Neural cell (in vitro differentiated cells): ENCODE measurements around the gene STRN3. TPM values are rescaled to one million over a fixed set of nuclear protein-coding genes. Genes with fewer than 3 reads are reported as not detected.
"Not testable (repeated sequence)": the region's sequence is repeated elsewhere in the genome, so short reads cannot be mapped to it uniquely, and the experiment has no call there.

Source experiments
- H2AFZ ChIP-seq: fragments of 200-600, 300-800 bp; sonication (generic), shearing (Covaris generic); 2 replicates; pipeline ENCODE4 v1.6.0; 2014; ENCODE audit warnings: low read depth, mild to moderate bottlenecking, antibody characterized with exemption, low read length, moderate library complexity
- H3F3A ChIP-seq: fragments of 200-600 bp; shearing (Covaris generic); 2 replicates; pipeline ENCODE4 v1.6.1; 2016; ENCODE audit warnings: mild to moderate bottlenecking, moderate library complexity, mixed read lengths, antibody characterized with exemption, low read length; ENCODE audit not compliant: insufficient read depth, poor library complexity, severe bottlenecking
- H3K27ac ChIP-seq: fragments of 200-600, 300-800 bp; sonication (generic), shearing (Covaris generic); 2 replicates; pipeline ENCODE4 v1.5.1; 2014; ENCODE audit warnings: mild to moderate bottlenecking, low read length, moderate library complexity
- H3K27me3 ChIP-seq: fragments of 300-800, 200-600 bp; sonication (generic), shearing (Covaris generic); 2 replicates; pipeline ENCODE4 v1.6.0; 2014; ENCODE audit warnings: mild to moderate bottlenecking, low read depth, low read length, moderate library complexity; ENCODE audit not compliant: insufficient read depth
- H3K36me3 ChIP-seq: fragments of 300-800, 200-600 bp; sonication (generic), shearing (Covaris generic); 2 replicates; pipeline ENCODE4 v1.5.1; 2014; ENCODE audit warnings: mild to moderate bottlenecking, antibody characterized with exemption, low read length, moderate library complexity; ENCODE audit not compliant: insufficient read depth
- H3K4me2 ChIP-seq: fragments of 300-800, 200-600 bp; sonication (generic), shearing (Covaris generic); 2 replicates; pipeline ENCODE4 v1.6.0; 2014; ENCODE audit warnings: mild to moderate bottlenecking, low read length
- H3K4me3 ChIP-seq: fragments of 300-800, 200-600 bp; sonication (generic), shearing (Covaris generic); 2 replicates; pipeline ENCODE4 v1.5.1; 2014; ENCODE audit warnings: mild to moderate bottlenecking, low read length, moderate library complexity
- H3K79me2 ChIP-seq: fragments of 200-600 bp; shearing (Covaris generic); replicated peaks from 2 replicates; pipeline ENCODE4 v1.6.0; 2014; ENCODE audit warnings: mild to moderate bottlenecking, low read length, moderate library complexity; ENCODE audit not compliant: insufficient read depth
- H3K9ac ChIP-seq: fragments of 300-800, 200-600 bp; sonication (generic), shearing (Covaris generic); 2 replicates; pipeline ENCODE4 v1.6.1; 2016; ENCODE audit warnings: mild to moderate bottlenecking, low read length, mixed read lengths
- H3K9me2 ChIP-seq: fragments of 200-600 bp; shearing (Covaris generic); 2 replicates; pipeline ENCODE4 v1.6.1; 2016; ENCODE audit warnings: mild to moderate bottlenecking, low read length, mixed read lengths; ENCODE audit not compliant: insufficient read depth
- H3K9me3 ChIP-seq: fragments of 200-600, 300-800 bp; sonication (generic), shearing (Covaris generic); 2 replicates; pipeline ENCODE4 v1.6.1; 2016; ENCODE audit warnings: mild to moderate bottlenecking, mixed run types, low read length, moderate library complexity, mixed read lengths
- H4K20me1 ChIP-seq: fragments of 200-600 bp; shearing (Covaris generic); 2 replicates; pipeline ENCODE4 v1.6.1; 2016; ENCODE audit warnings: mild to moderate bottlenecking, mixed run types; ENCODE audit not compliant: insufficient read depth
- CTCF ChIP-seq: fragments of 450-650 bp; IDR thresholded peaks from 2 replicates; pipeline ENCODE4 v1.5.1; 2014; ENCODE audit warnings: antibody characterized with exemption, mild to moderate bottlenecking, moderate library complexity; ENCODE audit not compliant: poor library complexity, severe bottlenecking
- EP300 ChIP-seq: fragments of 450-650 bp; conservative IDR thresholded peaks from 2 replicates; pipeline ENCODE4 v1.6.1; 2014; ENCODE audit warnings: antibody characterized with exemption, mild to moderate bottlenecking, moderate library complexity; ENCODE audit not compliant: poor library complexity, severe bottlenecking
- EZH2 ChIP-seq: fragments of 200-600, 300-800 bp; shearing (Covaris generic), sonication (generic); IDR thresholded peaks from 2 replicates; pipeline ENCODE4 v1.6.1; 2014; ENCODE audit warnings: antibody characterized with exemption, low read length, borderline replicate concordance, mild to moderate bottlenecking; ENCODE audit not compliant: insufficient read depth, poor library complexity, severe bottlenecking
- MXI1 ChIP-seq: fragments of 450-650 bp; conservative IDR thresholded peaks from 2 replicates; pipeline ENCODE4 v1.6.1; 2014; ENCODE audit warnings: antibody characterized with exemption, mild to moderate bottlenecking; ENCODE audit not compliant: poor library complexity, severe bottlenecking
- POLR2AphosphoS5 ChIP-seq: IDR thresholded peaks from 2 replicates; pipeline ENCODE4 v1.6.1; 2012
- RAD21 ChIP-seq: fragments of 450-650 bp; conservative IDR thresholded peaks from 2 replicates; pipeline ENCODE4 v1.6.1; 2014; ENCODE audit warnings: antibody characterized with exemption, mild to moderate bottlenecking, moderate library complexity
- REST ChIP-seq: IDR thresholded peaks from 2 replicates; pipeline ENCODE4 v1.6.1; 2012; ENCODE audit warnings: borderline replicate concordance
- SMC3 ChIP-seq: fragments of 450-650 bp; conservative IDR thresholded peaks from 2 replicates; pipeline ENCODE4 v1.6.1; 2014; ENCODE audit warnings: antibody characterized with exemption, mild to moderate bottlenecking, moderate library complexity; ENCODE audit not compliant: poor library complexity
- TAF1 ChIP-seq: IDR thresholded peaks from 2 replicates; pipeline ENCODE4 v1.6.1; 2012; ENCODE audit warnings: low read depth
- polyA plus RNA-seq: library from polyadenylated mRNA; depleted of rRNA; stranded (reverse); fragments of >200 nt; gene quantifications from 2 replicates; pipeline ENCODE4 v1.2.3, GENCODE V29; 2014

The STRN3 gene
- polyA plus RNA-seq, 1 donor from 2014 or later = 60.1 TPM

- H3F3A ChIP-seq = no peaks in the 10 kb centered on the region
- H3K9ac ChIP-seq = no peak overlapping the region
- TF ChIP-seq POLR2AphosphoS5 = no peak
- TF ChIP-seq EZH2 = no peak
- no peak for TF ChIP-seq EP300
- TF ChIP-seq CTCF = no peak
- TF ChIP-seq SMC3 = no peak
- TF ChIP-seq REST = no peak
- TF ChIP-seq MXI1 = no peak
- no peak for TF ChIP-seq TAF1
- no peak for TF ChIP-seq RAD21
- no peaks in the 10 kb centered on the region for H3K27me3 ChIP-seq
- no peak overlapping the region for H3K27ac ChIP-seq
- no peaks in the 10 kb centered on the region for H3K9me2 ChIP-seq
- no peak overlapping the region for H3K4me2 ChIP-seq
- no peaks in the 10 kb centered on the region for H3K79me2 ChIP-seq
- no peaks in the 10 kb centered on the region for H4K20me1 ChIP-seq
- H2AFZ ChIP-seq = no peak overlapping the region
- H3K4me3 ChIP-seq = no peak overlapping the region
- H3K9me3 ChIP-seq = no peaks in the 10 kb centered on the region
- H3K36me3 ChIP-seq = no peaks in the 10 kb centered on the region
Measured at GRCh38 chr14:31057035-31057434, 30.9 kb upstream of the STRN3 start.

- H4K20me1 ChIP-seq, H3K4me3 ChIP-seq, H2AFZ ChIP-seq, H3K9me3 ChIP-seq, H3F3A ChIP-seq, H3K4me2 ChIP-seq, H3K27me3 ChIP-seq, H3K79me2 ChIP-seq, H3K9ac ChIP-seq, H3K27ac ChIP-seq, H3K9me2 ChIP-seq, H3K36me3 ChIP-seq: not testable (repeated sequence)
Measured at GRCh38 chr14:31052905-31053586, 26.9 kb upstream of the STRN3 start.

GRCh38 chr14:31051511-31051910, 25.3 kb upstream of the STRN3 start:
- Histone ChIP-seq H3K9me2 (no peaks in the 10 kb centered on the region), H3K9ac (no peak overlapping the region), H3K27me3 (no peaks in the 10 kb centered on the region), H3K4me2 (no peak overlapping the region), H3F3A (no peaks in the 10 kb centered on the region), H3K9me3 (no peaks in the 10 kb centered on the region), H3K36me3 (no peaks in the 10 kb centered on the region), H4K20me1 (no peaks in the 10 kb centered on the region), H2AFZ (no peak overlapping the region), H3K4me3 (no peak overlapping the region), H3K27ac (no peak overlapping the region), H3K79me2 (no peaks in the 10 kb centered on the region)
- TF ChIP-seq EZH2 = no peak
- no peak for TF ChIP-seq CTCF
- no peak for TF ChIP-seq TAF1
- TF ChIP-seq REST = no peak
- TF ChIP-seq MXI1 = no peak
- no peak for TF ChIP-seq EP300
- TF ChIP-seq RAD21 = no peak
- TF ChIP-seq SMC3 = no peak
- no peak for TF ChIP-seq POLR2AphosphoS5
